ENCODE results near the gene PMM2.
"Not testable (repeated sequence)": the region's sequence is repeated elsewhere in the genome, so short reads cannot be mapped to it uniquely, and the experiment has no call there.

The PMM2 gene

GRCh38 chr16:8782673-8783072 is 15.0 kb upstream of the PMM2 start:
- no peak for DNase-seq (ENCODE audit: low spot score)

GRCh38 chr16:8785408-8785807 is 12.2 kb upstream of the PMM2 start:
- DNase-seq (ENCODE audit: low spot score), result no peak

- not testable (repeated sequence) for DNase-seq (ENCODE audit: low spot score)
Observed at GRCh38 chr16:8786316-8786715, 11.3 kb upstream of the PMM2 start.

- no peak for DNase-seq (ENCODE audit: low spot score)
Observed at GRCh38 chr16:8788578-8789172, 9.0 kb upstream of the PMM2 start.

DNA sequence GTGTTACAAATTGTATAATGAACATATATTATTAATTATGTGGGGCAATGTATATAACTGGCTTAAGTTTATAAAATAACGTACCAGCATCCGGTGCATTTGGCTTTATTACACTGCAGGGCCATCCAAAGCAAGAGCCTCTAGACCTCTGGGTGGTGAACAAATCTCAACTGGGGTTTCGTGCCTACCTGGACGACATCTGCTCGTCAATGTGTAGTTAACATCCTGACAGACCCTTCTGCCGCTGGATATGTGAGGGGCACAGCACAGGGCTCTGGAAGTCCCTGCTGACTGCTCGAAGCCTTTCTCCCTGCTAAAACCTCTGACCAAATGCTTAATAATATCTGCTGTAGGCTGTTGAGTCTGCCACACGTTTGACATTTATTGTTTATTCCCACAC is 2.5 kb upstream of the PMM2 start:
- DNase-seq (ENCODE audit: low spot score), result peak; percentile 29

DNA sequence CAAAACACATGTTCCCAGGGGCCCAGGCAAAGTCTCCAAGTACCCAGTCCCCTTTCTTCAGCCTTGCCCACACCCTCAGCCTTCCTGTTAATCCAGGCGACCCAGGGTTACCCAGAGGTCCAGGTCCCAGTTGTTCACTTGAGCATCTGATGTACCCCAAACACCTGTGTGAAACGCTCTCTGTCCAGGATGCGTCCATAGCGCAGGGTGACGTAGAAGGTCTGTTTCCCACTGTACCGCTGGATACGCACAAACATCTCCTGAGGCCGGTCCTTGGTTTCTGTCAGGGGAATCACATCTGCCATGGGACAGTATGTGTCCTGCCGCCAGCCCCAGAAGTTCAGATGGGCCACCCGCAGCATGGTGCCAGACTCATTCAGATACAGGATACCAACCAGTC is 1.8 kb upstream of the PMM2 start:
- no peak for DNase-seq (ENCODE audit: low spot score)

- no peak for DNase-seq (ENCODE audit: low spot score)
Observed at GRCh38 chr16:8796469-8797363, 923 bp upstream of the PMM2 start.

GRCh38 chr16:8798174-8798527 is 512 bp downstream of the PMM2 start:
- DNase-seq (ENCODE audit: low spot score), result no peak

- DNase-seq (ENCODE audit: low spot score), result no peak
Observed at GRCh38 chr16:8798535-8799157, 1.0 kb downstream of the PMM2 start.

DNA sequence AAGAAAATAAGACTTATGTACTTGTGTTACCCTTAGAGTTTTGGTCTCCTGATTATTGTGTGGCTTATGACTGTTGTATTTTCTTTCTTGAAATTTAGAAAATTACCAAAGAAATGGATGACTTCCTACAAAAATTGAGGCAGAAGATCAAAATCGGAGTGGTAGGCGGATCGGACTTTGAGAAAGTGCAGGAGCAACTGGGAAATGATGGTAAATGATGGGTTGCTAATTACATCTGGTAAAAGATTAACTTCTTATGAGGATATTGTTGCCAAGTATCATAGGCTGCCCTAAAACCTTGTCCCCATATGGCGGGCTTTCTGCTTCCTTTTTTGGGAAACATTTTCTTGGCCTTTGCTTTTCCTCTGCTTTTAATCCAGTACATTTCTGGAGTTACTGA is 4.1 kb downstream of the PMM2 start:
- DNase-seq (ENCODE audit: low spot score), result no peak

GRCh38 chr16:8803733-8804132 is 6.1 kb downstream of the PMM2 start:
- not testable (repeated sequence) for DNase-seq (ENCODE audit: low spot score)

GRCh38 chr16:8804313-8804712 is 6.7 kb downstream of the PMM2 start:
- no peak for DNase-seq (ENCODE audit: low spot score)

GRCh38 chr16:8806272-8806983 is 8.8 kb downstream of the PMM2 start:
- DNase-seq (ENCODE audit: low spot score), result peak; percentile 49

DNA sequence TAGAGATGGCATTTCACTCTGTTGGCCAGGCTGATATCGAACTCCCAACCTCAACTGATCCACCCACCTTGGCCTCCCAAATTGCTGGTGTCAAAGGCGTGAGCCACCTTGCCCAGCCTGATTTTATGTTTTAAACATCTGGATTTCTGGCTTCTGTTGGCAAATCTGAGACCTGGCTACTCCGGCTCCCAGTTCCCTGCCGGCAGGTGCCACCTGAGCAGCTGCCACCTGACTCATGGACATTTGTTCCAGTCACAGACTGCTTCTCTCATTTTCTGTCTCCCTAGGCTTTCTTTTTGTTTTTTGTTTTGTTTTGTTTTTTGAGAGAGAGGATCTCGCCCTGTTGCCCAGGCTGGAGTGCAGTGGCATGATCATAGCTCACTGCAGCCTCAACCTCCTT is 9.6 kb downstream of the PMM2 start:
- no peak for DNase-seq (ENCODE audit: low spot score)

GRCh38 chr16:8808009-8808408 is 10.4 kb downstream of the PMM2 start:
- no peak for DNase-seq (ENCODE audit: low spot score)

GRCh38 chr16:8808613-8809353 is 11.1 kb downstream of the PMM2 start:
- DNase-seq (ENCODE audit: low spot score), result peak; percentile 69

DNA sequence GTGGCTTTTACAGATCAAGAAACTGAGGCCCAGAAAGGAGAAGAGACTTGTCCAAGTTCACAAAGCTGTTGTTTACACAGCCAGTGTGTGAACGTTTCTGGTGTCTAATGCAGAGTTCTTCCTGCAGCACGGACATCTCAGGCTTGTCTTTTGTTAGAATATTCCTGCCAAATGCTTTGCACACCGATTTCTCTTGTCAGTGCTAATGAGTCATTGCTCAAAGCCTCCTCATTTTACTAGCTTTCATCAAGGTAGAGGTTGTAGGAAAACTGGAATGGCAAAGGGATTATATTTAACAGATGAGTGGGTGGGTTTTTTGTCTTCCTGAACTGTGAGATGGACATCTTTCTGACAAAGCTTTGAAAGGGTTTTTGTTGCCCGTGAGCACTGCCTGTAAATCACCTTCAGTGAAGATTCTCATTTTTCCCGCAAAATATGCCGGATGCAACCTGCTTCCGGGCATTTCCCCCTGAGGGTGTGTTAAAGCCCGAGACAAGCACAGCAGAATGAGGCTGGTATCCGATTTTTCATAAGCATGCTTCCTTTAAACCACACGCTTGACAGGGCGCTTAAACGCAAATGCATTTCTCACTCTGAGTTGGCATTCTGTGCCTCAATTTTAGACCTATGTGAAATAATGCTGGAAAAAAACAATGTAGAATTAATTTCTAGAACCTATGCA is 14.7 kb downstream of the PMM2 start:
- no peak for DNase-seq (ENCODE audit: low spot score)

GRCh38 chr16:8814095-8814806 is 16.6 kb downstream of the PMM2 start:
- DNase-seq (ENCODE audit: low spot score), result no peak

- no peak for DNase-seq (ENCODE audit: low spot score)
Observed at GRCh38 chr16:8816967-8817655, 19.5 kb downstream of the PMM2 start.
